GM23248 (cell line): ENCODE data around the gene SH3D19.

ENCODE experiments used
- EZH2 ChIP-seq: fragments of 200-600 bp; sonication (generic); IDR thresholded peaks from 2 replicates; pipeline ENCODE4 v1.6.1; 2018; ENCODE audit warnings: antibody characterized with exemption, mild to moderate bottlenecking; ENCODE audit not compliant: insufficient read depth, poor library complexity, severe bottlenecking
- EZH2phosphoT487 ChIP-seq: fragments of 200-600 bp; sonication (generic); IDR thresholded peaks from 2 replicates; pipeline ENCODE4 v1.6.1; 2018; ENCODE audit warnings: antibody characterized with exemption, moderate library complexity, mild to moderate bottlenecking, low read depth; ENCODE audit not compliant: insufficient read depth

- no peak for TF ChIP-seq EZH2
- no peak for TF ChIP-seq EZH2phosphoT487
Observed at GRCh38 chr4:151143162-151143561, 182.2 kb downstream of the SH3D19 start.
